CD4-positive, alpha-beta T cell treated with Interferon gamma for 1 hour (primary cell): Measurements from ENCODE around the gene SMNDC1.
"Not testable (repeated sequence)": the region's sequence is repeated elsewhere in the genome, so short reads cannot be mapped to it uniquely, and the experiment has no call there.

Source experiments
- DNase-seq: peaks from one replicate; pipeline ENCODE4 v3.0.0-alpha.2; 2020

The SMNDC1 gene

GRCh38 chr10:110304780-110305421 lies at the start of gene SMNDC1:
SMNDC1 (minus strand) TSS chr10:110304920; CDS start chr10:110303587, 1,333 bp downstream.
- peak; percentile 97 for DNase-seq

- peak; percentile 76 for DNase-seq
These were observed 49.6 kb upstream of the SMNDC1 start for GRCh38 chr10:110354322-110354766.

- DNase-seq: peak; percentile 13
These were observed 48.8 kb upstream of the SMNDC1 start for GRCh38 chr10:110353244-110354119.

- no peak for DNase-seq
These were observed 48.2 kb upstream of the SMNDC1 start for GRCh38 chr10:110352930-110353243.

GRCh38 chr10:110350812-110351211 lies 46.1 kb upstream of the SMNDC1 start:
- no peak for DNase-seq

- no peak for DNase-seq
These were observed 45.1 kb upstream of the SMNDC1 start for GRCh38 chr10:110349831-110350230.

GRCh38 chr10:110349386-110349785 lies 44.7 kb upstream of the SMNDC1 start:
- no peak for DNase-seq

GRCh38 chr10:110348336-110348735 lies 43.6 kb upstream of the SMNDC1 start:
- DNase-seq: peak; percentile 40

GRCh38 chr10:110346914-110347313 lies 42.2 kb upstream of the SMNDC1 start:
- DNase-seq: no peak

- no peak for DNase-seq
These were observed 40.6 kb upstream of the SMNDC1 start for GRCh38 chr10:110345286-110345685.

GRCh38 chr10:110344622-110345021 lies 39.9 kb upstream of the SMNDC1 start:
- no peak for DNase-seq

GRCh38 chr10:110343947-110344346 lies 39.2 kb upstream of the SMNDC1 start:
- DNase-seq: no peak

- DNase-seq: no peak
These were observed 36.1 kb upstream of the SMNDC1 start for GRCh38 chr10:110340816-110341215.

GRCh38 chr10:110340122-110340521 lies 35.4 kb upstream of the SMNDC1 start:
- no peak for DNase-seq

- DNase-seq: no peak
These were observed 33.2 kb upstream of the SMNDC1 start for GRCh38 chr10:110337906-110338305.

- no peak for DNase-seq
These were observed 32.7 kb upstream of the SMNDC1 start for GRCh38 chr10:110337401-110337800.

GRCh38 chr10:110336111-110336721 lies 31.5 kb upstream of the SMNDC1 start:
- no peak for DNase-seq

- no peak for DNase-seq
These were observed 30.8 kb upstream of the SMNDC1 start for GRCh38 chr10:110335314-110336064.

GRCh38 chr10:110334061-110334656 lies 29.4 kb upstream of the SMNDC1 start:
- no peak for DNase-seq

GRCh38 chr10:110331226-110331795 lies 26.6 kb upstream of the SMNDC1 start:
- DNase-seq: not testable (repeated sequence)

GRCh38 chr10:110330675-110331074 lies 26.0 kb upstream of the SMNDC1 start:
- DNase-seq: no peak

GRCh38 chr10:110327262-110327914 lies 22.7 kb upstream of the SMNDC1 start:
- DNase-seq: no peak
